Gastrocnemius medialis (tissue), 4 donors: ENCODE data around the gene BCL2. TPM values are rescaled to one million over a fixed set of nuclear protein-coding genes. Genes with fewer than 3 reads are reported as not detected.
A peak's percentile ranks its signal among the peaks of the same experiment; 100 is the strongest.

Source experiments
- ATAC-seq, 2 donors: fragments of 150-250 bp; one replicate each; pipeline ENCODE4 v1.9.1; 2016
- DNase-seq, 2 donors: peaks; one replicate each; pipeline ENCODE4 v3.0.0-alpha.2; 2019
- H3K27ac ChIP-seq, 4 donors: fragments of 200-600 bp; sonication (generic); 1 replicate in 1 of 4; 2 replicates in 3 of 4; pipeline ENCODE4 v1.5.1; 2016 to 2018; ENCODE audit warnings: mild to moderate bottlenecking in 2 of 4, moderate library complexity in 1 of 4
- H3K27me3 ChIP-seq, 3 donors: fragments of 200-600 bp; sonication (generic) in 2 of 3; 1 replicate in 1 of 3; 2 replicates in 2 of 3; pipeline versions ENCODE4 v1.5.1 to v1.6.0; 2016 to 2019; ENCODE audit warnings: mild to moderate bottlenecking in 1 of 3, moderate library complexity in 1 of 3
- H3K36me3 ChIP-seq, 2 donors: fragments of 200-600 bp; sonication (generic) in 1 of 2; one replicate each; pipeline ENCODE4 v1.5.1; 2017 to 2018
- H3K4me1 ChIP-seq, 2 donors: fragments of 200-600 bp; sonication (generic) in 1 of 2; one replicate each; pipeline ENCODE4 v1.5.1; 2016 to 2017; ENCODE audit warnings: mild to moderate bottlenecking in 2 of 2
- H3K4me3 ChIP-seq, 4 donors: fragments of 200-600 bp; sonication (generic) in 3 of 4; 1 replicate in 1 of 4; 2 replicates in 3 of 4; pipeline ENCODE4 v1.5.1; 2016 to 2019; ENCODE audit warnings: mild to moderate bottlenecking in 2 of 4
- H3K9me3 ChIP-seq, 3 donors: fragments of 200-600 bp; sonication (generic) in 2 of 3; 1 replicate in 1 of 3; 2 replicates in 2 of 3; pipeline ENCODE4 v1.5.1; 2016 to 2019
- CTCF ChIP-seq, 5 experiments: fragments of 450-650 bp in 3 of 5; fragments of 200-600 bp in 2 of 5; sonication (generic) in 2 of 5; IDR thresholded peaks in 4 of 5; conservative IDR thresholded peaks in 1 of 5; 1 replicate in 4 of 5; 2 replicates in 1 of 5; pipeline ENCODE4 v1.5.1; 2016 to 2019; ENCODE audit warnings: antibody characterized with exemption in 5 of 5, mild to moderate bottlenecking in 3 of 5, moderate library complexity in 3 of 5
- POLR2A ChIP-seq, 2 donors: fragments of 450-650 bp; IDR thresholded peaks; one replicate each; pipeline ENCODE4 v1.6.1; 2017; ENCODE audit warnings: antibody characterized with exemption in 2 of 2, mild to moderate bottlenecking in 2 of 2, moderate library complexity in 2 of 2
- in situ Hi-C, 4 donors: fragments of 200-750 bp; cut with MboI; loops; one replicate each; pipeline versions ENCODE4 v1.15.0 to v1.8.0; 2017; ENCODE audit warnings: low sequenced_read_pairs in 4 of 4
- intact Hi-C: fragments of 100-400 bp; cut with DNase I; formaldehyde crosslinking; loops from one replicate; pipeline ENCODE4 v1.15.1; 2023; ENCODE audit warnings: low total_unique reads
- total RNA-seq, 4 donors: library from RNA; depleted of rRNA; stranded (reverse); fragments of >200 nt; gene quantifications; one replicate each; pipeline versions ENCODE4 v1.1.0 to v1.2.3, GENCODE V29; 2016

The BCL2 gene
- total RNA-seq, 4 donors from 2014 or later: 6.2 to 20.4 (median 13.7) TPM

GRCh38 chr18:63298400-63299365, 20.9 kb downstream of the BCL2 start:
- H3K4me1 ChIP-seq: peaks cover 17 to 29% of the 10 kb centered on the region in 2 donors
- no peaks in the 10 kb centered on the region for H3K9me3 ChIP-seq
- ATAC-seq (no peak), DNase-seq (no peak)
- in situ Hi-C loops (no loop called here), intact Hi-C loops (no loop called here)
- TF ChIP-seq CTCF (IDR thresholded peaks at IDR 0.05 in 4 of 5, conservative IDR thresholded peaks at IDR 0.05 in 1 of 5) (no peak), POLR2A (IDR thresholded peaks at IDR 0.05) (no peak)
- no peak overlapping the region for H3K27ac ChIP-seq
- no peaks in the 10 kb centered on the region for H3K27me3 ChIP-seq
- no peaks in the 10 kb centered on the region for H3K36me3 ChIP-seq
- H3K4me3 ChIP-seq: no peak overlapping the region

GRCh38 chr18:63297687-63298399, 21.7 kb downstream of the BCL2 start:
- TF ChIP-seq CTCF (IDR thresholded peaks at IDR 0.05 in 4 of 5, conservative IDR thresholded peaks at IDR 0.05 in 1 of 5) (no peak), POLR2A (IDR thresholded peaks at IDR 0.05) (no peak)
- ATAC-seq (no peak), DNase-seq (no peak)
- in situ Hi-C loops: no loop called here
- Histone ChIP-seq H3K36me3 (no peaks in the 10 kb centered on the region), H3K4me1 (peaks cover 26 to 33% of the 10 kb centered on the region in 2 donors), H3K27ac (no peak overlapping the region), H3K4me3 (no peak overlapping the region), H3K27me3 (no peaks in the 10 kb centered on the region), H3K9me3 (no peaks in the 10 kb centered on the region)
- intact Hi-C loops: no loop called here

- in situ Hi-C loops: no loop called here
- no peaks in the 10 kb centered on the region for H3K9me3 ChIP-seq
- intact Hi-C loops: loop anchor here (2.0 kb wide), 1 partner anchor 25 kb away; the partner anchor contains the start of gene BCL2
- peak overlapping the region in 2 of 4 donors; percentile 36 to 37 for H3K4me3 ChIP-seq
- TF ChIP-seq CTCF (IDR thresholded peaks at IDR 0.05 in 4 of 5, conservative IDR thresholded peaks at IDR 0.05 in 1 of 5) (no peak), POLR2A (IDR thresholded peaks at IDR 0.05) (no peak)
- H3K4me1 ChIP-seq: peaks cover 51 to 60% of the 10 kb centered on the region in 2 donors
- DNase-seq (no peak), ATAC-seq (peak in 1 of 2 donors; percentile 28)
- no peaks in the 10 kb centered on the region for H3K27me3 ChIP-seq
- H3K27ac ChIP-seq: peak overlapping the region; percentile 77 to 86 (median 78)
- H3K36me3 ChIP-seq: no peaks in the 10 kb centered on the region
These were observed 25.6 kb downstream of the BCL2 start for GRCh38 chr18:63293935-63294334.

GRCh38 chr18:63292831-63293683, 26.5 kb downstream of the BCL2 start:
- Histone ChIP-seq H3K4me3 (peak overlapping the region; percentile 19 to 40 (median 36)), H3K36me3 (no peaks in the 10 kb centered on the region), H3K4me1 (peaks cover 46 to 63% of the 10 kb centered on the region in 2 donors), H3K27ac (peak overlapping the region; percentile 77 to 86 (median 78)), H3K9me3 (no peaks in the 10 kb centered on the region), H3K27me3 (no peaks in the 10 kb centered on the region)
- peak; percentile 61 to 79 for DNase-seq
- intact Hi-C loops (loop anchor here (2.0 kb wide), 1 partner anchor 26 kb away; the partner anchor contains the start of gene BCL2), in situ Hi-C loops (no loop called here)
- peak; percentile 88 to 89 for ATAC-seq
- TF ChIP-seq CTCF (IDR thresholded peaks at IDR 0.05 in 4 of 5, conservative IDR thresholded peaks at IDR 0.05 in 1 of 5): no peak
- no peak for TF ChIP-seq POLR2A (IDR thresholded peaks at IDR 0.05)
